GM12878 (cell line): ENCODE data around the gene HCRTR2. TPM values are rescaled to one million over a fixed set of nuclear protein-coding genes. Genes with fewer than 3 reads are reported as not detected.

Experiments
- ATAC-seq: fragments of 200-7000 bp; cut with Tn5 transposase; 3 replicates; pipeline ENCODE4 v1.9.1; 2020; ENCODE audit warnings: mild to moderate bottlenecking, moderate library complexity
- BruUV-seq: library from RNA; stranded (reverse); fragments of 400-500 nt; replicated peaks from 2 replicates; lab custom pipeline; 2021; lab: Mats Ljungman, UMichigan
- CTCF ChIA-PET: fragments of 300-600 bp; sonication (Branson Sonifier 250); formaldehyde crosslinking; extraction: SDS; loops from one replicate; lab custom pipeline; 2021; ENCODE audit warnings: inconsistent platforms; lab: Yijun Ruan, JAX
- POLR2A ChIA-PET: fragments of 350-600 bp; formaldehyde crosslinking; extraction: SDS; loops from one replicate; lab custom pipeline; 2021; ENCODE audit warnings: inconsistent platforms; lab: Charles Lee
- RAD21 ChIA-PET: fragments of 300-600 bp; sonication (Branson Sonifier 250); formaldehyde crosslinking; loops from one replicate; lab custom pipeline; 2023; ENCODE audit warnings: antibody characterized with exemption; ENCODE audit not compliant: unreplicated experiment; lab: Charles Lee
- SMC1A ChIA-PET: fragments of 300-600 bp; sonication (Branson Sonifier 250); formaldehyde crosslinking; loops from one replicate; lab custom pipeline; 2023; ENCODE audit not compliant: unreplicated experiment, uncharacterized antibody; lab: Charles Lee
- DNase-seq: peaks from one replicate; pipeline ENCODE4 v3.0.0-alpha.2; 2011; ENCODE audit warnings: low read depth, low spot score
- FAIRE-seq: peaks from 3 replicates; lab custom pipeline; 2011; peaks lifted over from hg19 to GRCh38; lab: Jason Lieb, UNC
- H2AFZ ChIP-seq: 2 replicates; pipeline ENCODE4 v1.6.0; 2011; ENCODE audit warnings: low read depth, low read length, control low read depth; ENCODE audit not compliant: control insufficient read depth
- H3K27ac ChIP-seq: 2 replicates; pipeline ENCODE4 v1.5.1; 2011; ENCODE audit warnings: control low read depth; ENCODE audit not compliant: control insufficient read depth, insufficient read depth
- H3K27me3 ChIP-seq, 2 experiments: replicated peaks in 1 of 2; 2 replicates each; pipeline versions ENCODE4 v1.6.0 to v1.6.1; 2011; ENCODE audit warnings: low read length in 1 of 2; ENCODE audit not compliant: control insufficient read depth in 2 of 2, insufficient read depth in 2 of 2
- H3K36me3 ChIP-seq, 2 experiments: 2 replicates each; pipeline ENCODE4 v1.5.1; 2011; ENCODE audit warnings: low read length in 1 of 2; ENCODE audit not compliant: control insufficient read depth in 2 of 2, insufficient read depth in 2 of 2
- H3K4me1 ChIP-seq: 2 replicates; pipeline ENCODE4 v1.6.1; 2011; ENCODE audit warnings: mild to moderate bottlenecking, low read length, moderate library complexity, mixed read lengths; ENCODE audit not compliant: control insufficient read depth, insufficient read depth
- H3K4me2 ChIP-seq: 2 replicates; pipeline ENCODE4 v1.6.0; 2011; ENCODE audit warnings: control low read depth; ENCODE audit not compliant: control insufficient read depth, insufficient read depth
- H3K4me3 ChIP-seq: fragments of 200-600 bp; sonication (generic); 2 replicates; pipeline ENCODE4 v1.5.1; 2016
- H3K79me2 ChIP-seq: 2 replicates; pipeline ENCODE4 v1.6.0; 2011; ENCODE audit warnings: low read length; ENCODE audit not compliant: control insufficient read depth, insufficient read depth
- H3K9ac ChIP-seq: 2 replicates; pipeline ENCODE4 v1.8.0; 2011; ENCODE audit warnings: low read length, control low read depth, mixed read lengths; ENCODE audit not compliant: control insufficient read depth, insufficient read depth
- H3K9me3 ChIP-seq: replicated peaks from 3 replicates; pipeline ENCODE4 v1.5.1; 2011; ENCODE audit warnings: mild to moderate bottlenecking, low read length; ENCODE audit not compliant: control insufficient read depth, insufficient read depth
- H4K20me1 ChIP-seq: 2 replicates; pipeline ENCODE4 v1.6.0; 2011; ENCODE audit not compliant: control insufficient read depth, insufficient read depth
- IRF5 ChIP-seq: fragments of 450-650 bp; IDR thresholded peaks from 2 replicates; pipeline ENCODE4 v1.6.1; 2017; ENCODE audit warnings: borderline replicate concordance
- NRF1 ChIP-seq: conservative IDR thresholded peaks from 2 replicates; pipeline ENCODE4 v1.6.1; 2011; ENCODE audit warnings: mild to moderate bottlenecking, low read depth, low read length, improper control_type of control experiment
- PAX5 ChIP-seq: IDR thresholded peaks from 2 replicates; pipeline ENCODE4 v1.6.1; 2011; ENCODE audit warnings: low read depth, low read length, borderline replicate concordance
- REST ChIP-seq: IDR thresholded peaks from 2 replicates; pipeline ENCODE4 v1.6.1; 2012; ENCODE audit warnings: mild to moderate bottlenecking, low read depth, low read length
- SP1 ChIP-seq: IDR thresholded peaks from one replicate; pipeline ENCODE4 v1.6.1; 2011; ENCODE audit warnings: low read depth, low read length
- SRF ChIP-seq, 2 experiments: IDR thresholded peaks; 2 replicates each; pipeline ENCODE4 v1.6.1; 2011; ENCODE audit warnings: low read depth in 2 of 2, low read length in 2 of 2, mild to moderate bottlenecking in 1 of 2, moderate library complexity in 1 of 2
- WGBS: methylation state at CpG from one replicate; pipeline ENCODE4 v1.1.6; 2016; ENCODE audit warnings: low lambda C conversion rate; ENCODE audit not compliant: insufficient replicate concordance, insufficient coverage; ENCODE audit errors: missing lambda C conversion rate; 5-methylcytosine and 5-hydroxymethylcytosine counted together
- in situ Hi-C: fragments of 300-500 bp; cut with MboI; formaldehyde crosslinking; loops from 9 replicates; pipeline ENCODE4 v1.14.3; 2018; ENCODE audit warnings: mixed read lengths
- intact Hi-C: fragments of 100-400 bp; cut with micrococcal nuclease; formaldehyde crosslinking; loops from one replicate; pipeline ENCODE4 v1.14.2; 2022; ENCODE audit not compliant: unreplicated experiment
- polyA plus RNA-seq, 11 experiments: library from polyadenylated mRNA; depleted of rRNA in 4 of 11; unstranded in 6 of 11; stranded (reverse) in 5 of 11; fragments of >200 nt; fragmentation: Nextera tagmentation in 4 of 11; fragmentation: Illumina TruSeq in 1 of 11; extraction: Ambion mirVana in 4 of 11; extraction: Trizol in 1 of 11; gene quantifications; 1 replicate in 1 of 11; 2 replicates in 10 of 11; pipeline versions ENCODE4 v1.2.1 to v1.2.3, GENCODE V29; 2011 to 2016; ENCODE audit warnings: inconsistent platforms in 2 of 11, missing spikeins in 2 of 11, low read depth in 1 of 11
- total RNA-seq, 4 experiments: library from RNA; depleted of rRNA in 3 of 4; stranded (reverse); fragments of >200 nt in 3 of 4; fragmentation: Illumina TruSeq in 1 of 4; extraction: Trizol in 1 of 4; gene quantifications; 2 replicates each; pipeline versions ENCODE4 v1.2.1 to v1.2.3, GENCODE V29; 2013 to 2021

The HCRTR2 gene
- total and polyA plus RNA-seq, 10 of the 15 experiments (the other 5 are each of a cell fraction or from before 2014, with no cell fraction given): not detected

- CTCF ChIA-PET: no interaction called here
- FAIRE-seq: no peak
- Histone ChIP-seq H3K4me1 (no peaks in the 10 kb centered on the region), H3K36me3 (no peaks in the 10 kb centered on the region), H3K9me3 (no peaks in the 10 kb centered on the region), H3K9ac (no peak overlapping the region), H3K4me2 (no peak overlapping the region), H3K27me3 (no peaks in the 10 kb centered on the region), H2AFZ (no peak overlapping the region), H4K20me1 (no peaks in the 10 kb centered on the region), H3K79me2 (no peaks in the 10 kb centered on the region), H3K4me3 (no peak overlapping the region), H3K27ac (no peak overlapping the region)
- RAD21 ChIA-PET: no interaction called here
- BruUV-seq: no TSS peak
- ATAC-seq: no peak
- SMC1A ChIA-PET: no interaction called here
- no peak for TF ChIP-seq SP1
- no peak for TF ChIP-seq IRF5
- no peak for TF ChIP-seq NRF1
- TF ChIP-seq SRF (IDR thresholded peaks at IDR 0.05; ENCODE audit: low read depth in 2 of 2, low read length in 2 of 2): no peak
- TF ChIP-seq PAX5: no peak
- TF ChIP-seq REST: no peak
- in situ Hi-C loops (no loop called here), intact Hi-C loops (no loop called here)
- POLR2A ChIA-PET: no interaction called here
- DNase-seq: no peak
- WGBS: 8% methylated on average over 1 of the region's 1 CpG
Measured at GRCh38 chr6:55131616-55132015, 42.7 kb upstream of the HCRTR2 start.
